Upper lobe of left lung (tissue), 6 donors: ENCODE measurements around the gene FTSJ3. TPM values are rescaled to one million over a fixed set of nuclear protein-coding genes. Genes with fewer than 3 reads are reported as not detected.

ENCODE experiments used
- ATAC-seq, 2 donors: fragments of 200-7000 bp; cut with Tn5 transposase; one replicate each; pipeline ENCODE4 v1.9.1; 2022; ENCODE audit warnings: mild to moderate bottlenecking in 2 of 2, moderate library complexity in 2 of 2; ENCODE audit not compliant: low FRiP score in 2 of 2
- DNase-seq, 2 donors: peaks; one replicate each; pipeline ENCODE4 v3.0.0-alpha.2; 2019 to 2020
- H3K27ac ChIP-seq, 4 donors: fragments of 200-600 bp; sonication (generic); one replicate each; pipeline ENCODE4 v1.5.1; 2016 to 2019
- H3K27me3 ChIP-seq, 4 donors: fragments of 200-600 bp; sonication (generic); one replicate each; pipeline ENCODE4 v1.5.1; 2017 to 2019
- H3K36me3 ChIP-seq, 4 donors: fragments of 200-600 bp; sonication (generic); one replicate each; pipeline ENCODE4 v1.5.1; 2016 to 2019
- H3K4me1 ChIP-seq, 4 donors: fragments of 200-600 bp; sonication (generic); one replicate each; pipeline ENCODE4 v1.5.1; 2018 to 2019
- H3K4me3 ChIP-seq, 4 donors: fragments of 200-600 bp; sonication (generic); one replicate each; pipeline ENCODE4 v1.5.1; 2017 to 2019; ENCODE audit warnings: mild to moderate bottlenecking in 2 of 4, moderate library complexity in 1 of 4
- H3K9me3 ChIP-seq, 4 donors: fragments of 200-600 bp; sonication (generic); one replicate each; pipeline ENCODE4 v1.5.1; 2018 to 2019
- EP300 ChIP-seq, 4 donors: sonication (generic); formaldehyde crosslinking; IDR thresholded peaks; one replicate each; pipeline ENCODE4 v1.5.1; 2017; ENCODE audit warnings: antibody characterized with exemption in 4 of 4, control low read depth in 2 of 4
- POLR2A ChIP-seq, 4 donors: fragments of 450-650 bp; IDR thresholded peaks; one replicate each; pipeline ENCODE4 v1.5.1; 2016 to 2017; ENCODE audit warnings: antibody characterized with exemption in 4 of 4, mild to moderate bottlenecking in 2 of 4
- POLR2AphosphoS5 ChIP-seq, 2 donors: sonication (generic); formaldehyde crosslinking; IDR thresholded peaks; one replicate each; pipeline ENCODE4 v1.5.1; 2017; ENCODE audit warnings: antibody characterized with exemption in 2 of 2
- WGBS, 2 donors: methylation state at CpG; one replicate each; pipeline ENCODE4 v1.1.5; 2017 to 2018; 5-methylcytosine and 5-hydroxymethylcytosine counted together
- total RNA-seq, 6 donors: library from RNA; depleted of rRNA in 4 of 6; stranded (reverse); fragments of >200 nt in 4 of 6; gene quantifications; one replicate each; pipeline versions ENCODE4 v1.1.0 to v1.2.1, GENCODE V29; 2016 to 2021
- TF ChIP-seq, protein P1 (sequence below), 6 experiments: fragments of 450-650 bp in 4 of 6; fragments of 200-600 bp in 2 of 6; sonication (generic) in 2 of 6; IDR thresholded peaks; one replicate each; pipeline ENCODE4 v1.5.1; 2016 to 2019; ENCODE audit warnings: antibody characterized with exemption in 6 of 6
- donor health status: DM: no; HTN: no; CAD: no; lungs with moderate emphysema.
- donor health status: DM: no; HTN: yes; CAD: no; lungs with severe emphysema.

FTSJ3 gene
- total RNA-seq, 6 donors from 2014 or later, result 24.7 to 75.4 (median 41.8) TPM

DNA sequence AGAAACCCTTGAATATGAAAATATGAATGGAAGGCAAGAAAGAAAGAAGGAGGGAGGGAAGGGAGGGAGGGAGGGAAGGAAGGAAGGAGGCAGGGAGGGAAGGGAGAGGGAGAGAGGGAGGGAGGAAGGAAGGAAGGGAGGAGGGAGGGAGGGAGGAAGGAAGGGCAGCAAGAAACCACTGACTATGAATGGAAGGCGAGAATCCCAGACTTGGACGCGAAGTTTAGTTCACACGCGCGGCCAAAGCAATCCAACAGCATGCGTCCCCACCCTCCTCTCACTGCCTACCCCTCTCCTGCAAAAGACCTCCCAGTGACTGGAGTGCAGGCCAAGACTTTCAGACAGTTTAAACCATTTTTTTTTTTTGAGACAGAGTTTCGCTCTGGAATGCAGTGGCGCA lies 22.9 kb upstream of the FTSJ3 start:
- H3K4me1 ChIP-seq, result peaks cover 0 to 16% (median 2%) of the 10 kb centered on the region in 4 donors
- H3K27ac ChIP-seq, result no peak overlapping the region
- H3K36me3 ChIP-seq, result no peaks in the 10 kb centered on the region
- no peak for DNase-seq
- no peaks in the 10 kb centered on the region for H3K27me3 ChIP-seq
- no peak overlapping the region for H3K4me3 ChIP-seq
- ATAC-seq, result no peak
- H3K9me3 ChIP-seq, result peaks cover 0 to 3% (median 0%) of the 10 kb centered on the region in 4 donors
- TF ChIP-seq, protein P1, sequence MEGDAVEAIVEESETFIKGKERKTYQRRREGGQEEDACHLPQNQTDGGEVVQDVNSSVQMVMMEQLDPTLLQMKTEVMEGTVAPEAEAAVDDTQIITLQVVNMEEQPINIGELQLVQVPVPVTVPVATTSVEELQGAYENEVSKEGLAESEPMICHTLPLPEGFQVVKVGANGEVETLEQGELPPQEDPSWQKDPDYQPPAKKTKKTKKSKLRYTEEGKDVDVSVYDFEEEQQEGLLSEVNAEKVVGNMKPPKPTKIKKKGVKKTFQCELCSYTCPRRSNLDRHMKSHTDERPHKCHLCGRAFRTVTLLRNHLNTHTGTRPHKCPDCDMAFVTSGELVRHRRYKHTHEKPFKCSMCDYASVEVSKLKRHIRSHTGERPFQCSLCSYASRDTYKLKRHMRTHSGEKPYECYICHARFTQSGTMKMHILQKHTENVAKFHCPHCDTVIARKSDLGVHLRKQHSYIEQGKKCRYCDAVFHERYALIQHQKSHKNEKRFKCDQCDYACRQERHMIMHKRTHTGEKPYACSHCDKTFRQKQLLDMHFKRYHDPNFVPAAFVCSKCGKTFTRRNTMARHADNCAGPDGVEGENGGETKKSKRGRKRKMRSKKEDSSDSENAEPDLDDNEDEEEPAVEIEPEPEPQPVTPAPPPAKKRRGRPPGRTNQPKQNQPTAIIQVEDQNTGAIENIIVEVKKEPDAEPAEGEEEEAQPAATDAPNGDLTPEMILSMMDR (IDR thresholded peaks at IDR 0.05), result no peak
- TF ChIP-seq EP300 (IDR thresholded peaks at IDR 0.05) (no peak), POLR2AphosphoS5 (IDR thresholded peaks at IDR 0.05) (no peak), POLR2A (IDR thresholded peaks at IDR 0.05) (no peak)
- WGBS, 2 donors, result 57 to 72% methylated on average over 9 of the region's 9 CpGs

DNA sequence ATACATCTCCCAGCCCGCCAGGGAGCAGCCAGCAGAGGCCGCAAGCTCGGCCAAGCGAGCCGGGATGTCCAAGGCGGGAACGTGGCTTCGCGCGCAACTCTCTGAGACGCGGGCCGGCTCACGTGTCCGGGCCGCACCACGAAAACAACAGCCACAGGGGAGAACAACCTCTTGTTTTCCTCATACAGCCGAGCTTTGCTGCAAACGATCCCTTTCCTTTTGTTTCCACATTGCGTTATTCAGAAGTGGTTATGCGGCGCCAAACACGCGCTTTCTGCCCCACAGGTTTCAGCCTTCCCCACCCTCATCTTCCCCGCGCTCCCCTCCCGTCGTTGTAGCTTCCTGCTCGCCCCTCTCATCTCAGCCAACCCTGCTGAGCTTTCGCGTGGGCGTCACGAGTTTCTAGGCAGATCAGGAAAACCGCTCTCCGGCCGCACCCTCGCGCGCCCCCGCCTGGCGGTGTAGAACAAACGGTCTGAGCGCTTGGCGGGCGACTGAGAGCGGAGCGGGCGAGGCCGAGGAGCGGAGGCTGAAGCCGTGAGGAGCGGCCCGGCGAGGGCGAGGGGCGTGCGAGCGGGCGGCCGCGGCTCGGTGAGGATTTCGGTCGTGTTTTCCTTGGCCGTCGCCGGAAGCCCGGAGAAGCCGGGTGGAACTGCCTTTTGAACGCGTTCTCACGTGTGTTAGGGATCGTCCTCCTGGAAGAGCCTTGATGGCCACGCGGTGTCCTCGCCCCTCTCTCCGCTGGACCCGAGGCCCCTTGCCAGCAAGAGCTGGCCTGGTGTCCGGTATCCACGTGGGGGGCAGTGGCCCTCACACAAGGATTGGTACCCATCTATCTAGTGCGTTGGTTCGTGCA lies 21.6 kb upstream of the FTSJ3 start:
- 10 to 26% methylated on average over 31 to 80 of the region's 82 CpGs for WGBS, 2 donors

DNA sequence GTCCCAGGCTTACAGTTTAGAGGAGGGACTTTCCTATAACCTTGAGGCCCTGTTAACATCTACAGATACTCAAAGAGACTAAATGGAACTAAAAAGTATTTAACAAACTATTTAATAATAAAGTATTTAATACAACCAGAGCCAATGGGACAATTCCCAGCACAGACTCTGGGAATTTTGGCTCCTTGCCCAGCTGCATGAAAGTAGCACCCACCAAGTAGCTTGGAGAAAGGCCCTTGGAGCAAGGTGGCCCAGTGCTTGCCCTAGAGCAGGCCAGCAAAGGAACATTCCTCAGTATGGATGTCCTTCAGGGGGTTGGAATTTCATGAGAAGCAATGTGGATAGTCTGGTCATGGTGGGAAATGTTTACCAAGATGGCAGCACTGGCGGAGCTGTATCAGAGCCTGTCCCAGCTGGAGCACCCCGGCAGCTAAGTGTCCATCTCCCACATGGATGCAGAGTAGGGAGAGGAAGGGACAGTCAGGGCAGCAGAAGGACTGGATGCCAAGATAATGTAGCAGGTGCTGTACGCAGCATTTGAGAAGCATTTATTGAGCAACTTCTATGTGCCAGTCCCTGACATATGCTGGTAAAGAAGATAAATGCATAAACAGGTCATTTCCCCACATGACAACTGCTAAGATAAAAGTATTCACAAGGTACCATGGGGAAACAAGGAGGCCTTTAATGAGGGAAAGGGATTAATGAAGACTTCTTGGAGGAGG lies 20.2 kb upstream of the FTSJ3 start:
- DNase-seq (no peak), ATAC-seq (no peak)
- H3K27me3 ChIP-seq, result no peaks in the 10 kb centered on the region
- no peak overlapping the region for H3K27ac ChIP-seq
- peaks cover 0 to 3% (median 0%) of the 10 kb centered on the region in 4 donors for H3K9me3 ChIP-seq
- no peak overlapping the region for H3K4me3 ChIP-seq
- H3K4me1 ChIP-seq, result peaks cover 2 to 26% (median 7%) of the 10 kb centered on the region in 4 donors
- no peaks in the 10 kb centered on the region for H3K36me3 ChIP-seq
- 73 to 100% methylated on average over 1 to 3 of the region's 3 CpGs for WGBS, 2 donors
- no peak for TF ChIP-seq POLR2AphosphoS5 (IDR thresholded peaks at IDR 0.05)
- TF ChIP-seq POLR2A (IDR thresholded peaks at IDR 0.05), result no peak
- TF ChIP-seq, protein P1 (IDR thresholded peaks at IDR 0.05), result no peak
- TF ChIP-seq EP300 (IDR thresholded peaks at IDR 0.05), result no peak

More for the DNA sequence above, 21.6 kb upstream of the FTSJ3 start:
- H3K27ac ChIP-seq, result peak overlapping the region in 2 of 4 donors; percentile 32 to 67
- TF ChIP-seq POLR2AphosphoS5 (IDR thresholded peaks at IDR 0.05) (peak; percentile 51 to 85), EP300 (IDR thresholded peaks at IDR 0.05) (no peak), POLR2A (IDR thresholded peaks at IDR 0.05) (peak in 1 of 4 donors; percentile 7)
- TF ChIP-seq, protein P1 (IDR thresholded peaks at IDR 0.05), result peak; percentile 62 to 89 (median 82)
- no peaks in the 10 kb centered on the region for H3K36me3 ChIP-seq
- peaks cover 0 to 3% (median 0%) of the 10 kb centered on the region in 4 donors for H3K9me3 ChIP-seq
- peak overlapping the region in 3 of 4 donors; percentile 7 to 37 (median 31) for H3K4me3 ChIP-seq
- H3K27me3 ChIP-seq, result no peaks in the 10 kb centered on the region
- ATAC-seq, result peak; percentile 97 to 98
- peaks cover 0 to 17% (median 4%) of the 10 kb centered on the region in 4 donors for H3K4me1 ChIP-seq
- peak; percentile 92 to 97 for DNase-seq

DNA sequence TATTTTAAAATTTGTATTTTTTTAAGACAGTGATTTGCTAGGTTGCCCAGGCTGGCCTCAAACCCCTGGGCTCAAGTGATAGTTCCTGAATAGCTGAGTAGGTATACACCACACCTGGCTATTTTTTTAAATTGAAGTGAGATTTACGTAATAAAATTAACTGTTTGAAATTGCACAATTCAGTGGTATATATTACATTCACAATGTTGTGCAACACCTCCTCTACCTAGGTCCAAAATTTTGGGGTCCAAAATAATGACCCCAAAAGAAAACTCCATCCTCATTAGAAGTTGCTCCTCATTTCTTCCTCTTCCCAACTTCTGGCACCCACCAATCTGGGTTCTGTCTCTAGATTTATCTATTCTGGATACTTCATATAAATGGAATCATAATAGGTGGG lies 18.0 kb upstream of the FTSJ3 start:
- DNase-seq (no peak), ATAC-seq (no peak)
- Histone ChIP-seq H3K4me3 (no peak overlapping the region), H3K27me3 (peaks cover 0 to 2% (median 0%) of the 10 kb centered on the region in 4 donors), H3K4me1 (peaks cover 10 to 39% (median 18%) of the 10 kb centered on the region in 4 donors), H3K36me3 (no peaks in the 10 kb centered on the region), H3K27ac (no peak overlapping the region), H3K9me3 (peaks cover 0 to 3% (median 0%) of the 10 kb centered on the region in 4 donors)
- WGBS, 2 donors, result 28 to 29% methylated on average over 1 of the region's 1 CpG
- TF ChIP-seq POLR2A (IDR thresholded peaks at IDR 0.05) (no peak), POLR2AphosphoS5 (IDR thresholded peaks at IDR 0.05) (no peak), EP300 (IDR thresholded peaks at IDR 0.05) (no peak)
- TF ChIP-seq, protein P1 (IDR thresholded peaks at IDR 0.05), result no peak
